Stimulated activated naive CD4-positive, alpha-beta T cell treated with Interleukin-2 at 50 U/mL for 16 hours (primary cell): ENCODE results near the gene PCDHGA5.
"Not testable (repeated sequence)": the region's sequence is repeated elsewhere in the genome, so short reads cannot be mapped to it uniquely, and the experiment has no call there.

Experiments used
- DNase-seq: peaks from one replicate; lab custom pipeline; 2025; lab: John Stamatoyannopoulos, UW

Gene PCDHGA5

DNA sequence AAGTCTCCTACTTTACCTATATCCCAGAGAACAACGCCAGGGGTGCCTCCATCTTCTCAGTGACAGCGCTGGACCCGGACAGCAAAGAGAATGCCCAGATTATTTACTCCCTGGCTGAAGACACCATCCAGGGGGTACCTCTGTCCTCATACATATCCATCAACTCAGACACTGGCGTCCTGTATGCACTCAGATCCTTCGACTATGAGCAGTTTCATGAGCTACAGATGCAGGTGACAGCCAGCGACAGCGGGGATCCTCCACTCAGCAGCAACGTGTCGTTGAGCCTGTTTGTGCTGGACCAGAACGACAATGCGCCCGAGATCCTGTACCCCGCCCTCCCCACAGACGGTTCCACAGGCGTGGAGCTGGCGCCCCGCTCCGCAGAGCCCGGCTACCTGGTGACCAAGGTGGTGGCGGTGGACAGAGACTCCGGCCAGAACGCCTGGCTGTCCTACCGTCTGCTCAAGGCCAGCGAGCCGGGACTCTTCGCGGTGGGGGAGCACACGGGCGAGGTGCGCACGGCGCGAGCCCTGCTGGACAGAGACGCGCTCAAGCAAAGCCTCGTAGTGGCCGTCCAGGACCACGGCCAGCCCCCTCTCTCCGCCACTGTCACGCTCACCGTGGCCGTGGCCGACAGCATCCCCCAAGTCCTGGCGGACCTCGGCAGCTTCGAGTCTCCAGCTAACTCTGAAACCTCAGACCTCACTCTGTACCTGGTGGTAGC, 50.7 kb downstream of the PCDHGA5 start:
- not testable (repeated sequence) for DNase-seq

DNA sequence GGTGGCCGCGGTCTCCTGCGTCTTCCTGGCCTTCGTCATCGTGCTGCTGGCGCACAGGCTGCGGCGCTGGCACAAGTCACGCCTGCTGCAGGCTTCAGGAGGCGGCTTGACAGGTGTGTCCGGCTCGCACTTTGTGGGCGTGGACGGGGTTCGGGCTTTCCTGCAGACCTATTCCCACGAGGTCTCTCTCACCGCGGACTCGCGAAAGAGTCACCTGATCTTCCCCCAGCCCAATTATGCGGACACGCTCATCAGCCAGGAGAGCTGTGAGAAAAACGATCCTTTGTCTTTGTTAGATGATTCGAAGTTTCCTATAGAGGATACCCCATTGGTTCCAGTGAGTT, 51.3 kb downstream of the PCDHGA5 start:
- DNase-seq, result not testable (repeated sequence)
